IPS DF 4.7 (cell line): ENCODE results near the gene PEX1.
"Not testable (repeated sequence)": the region's sequence is repeated elsewhere in the genome, so short reads cannot be mapped to it uniquely, and the experiment has no call there.

Experiments
- DNase-seq: peaks from one replicate; pipeline ENCODE4 v3.0.0-alpha.2; 2013; ENCODE audit warnings: low spot score; ENCODE audit errors: extremely low read depth

The PEX1 gene

GRCh38 chr7:92528188-92528957 is at the start of gene PEX1, which contains the start of gene RBM48:
Gene PEX1 (minus strand): TSS chr7:92528520. CDS start chr7:92528435, 85 bp downstream.
Gene RBM48 (plus strand): TSS chr7:92528795. CDS start chr7:92528814, 19 bp downstream.
- DNase-seq = peak; percentile 97

DNA sequence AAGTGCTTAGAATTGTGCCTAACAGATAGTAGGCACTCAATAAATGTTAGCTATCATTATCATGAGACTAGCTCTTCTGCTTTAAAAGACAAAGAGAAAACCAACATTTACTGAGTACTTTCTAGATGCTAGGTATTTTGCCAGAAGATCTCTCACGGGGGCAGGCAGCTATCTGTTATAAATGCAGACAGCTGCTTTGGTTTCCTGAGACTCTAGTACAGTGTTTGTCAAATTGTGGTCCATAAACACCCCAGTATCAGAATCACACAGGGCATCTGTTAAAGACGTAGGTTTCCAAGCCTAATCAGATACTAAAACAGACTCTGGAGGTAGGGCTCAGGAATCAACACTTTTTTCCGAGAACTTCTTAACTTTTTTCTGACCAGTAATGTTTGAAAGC is 48.0 kb upstream of the PEX1 start:
- no peak for DNase-seq

- no peak for DNase-seq
Measured at GRCh38 chr7:92569137-92569536, 40.8 kb upstream of the PEX1 start.

GRCh38 chr7:92567460-92567859 is 39.1 kb upstream of the PEX1 start:
- DNase-seq = no peak

DNA sequence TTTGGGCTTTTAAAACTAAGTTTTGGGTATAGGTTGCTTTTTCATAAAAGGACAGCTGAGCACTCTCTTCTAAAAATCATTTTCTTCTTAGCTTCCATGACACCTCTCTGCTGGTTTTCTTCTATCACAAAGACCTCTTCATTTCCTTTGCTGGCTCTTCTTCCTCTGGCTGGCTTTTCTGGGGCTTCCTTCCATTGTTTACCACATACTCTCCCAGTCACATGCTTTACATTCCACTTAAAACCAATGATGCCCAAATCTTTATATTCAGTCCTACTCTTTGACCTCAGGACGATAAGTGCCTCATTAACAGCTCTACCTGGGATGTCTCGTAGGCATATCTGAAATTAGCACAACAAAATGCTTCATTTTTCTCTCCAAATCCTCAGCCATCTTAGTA is 35.0 kb upstream of the PEX1 start:
- no peak for DNase-seq

GRCh38 chr7:92560602-92561001 is 32.3 kb upstream of the PEX1 start:
- no peak for DNase-seq

GRCh38 chr7:92557808-92558362 is 29.6 kb upstream of the PEX1 start:
- DNase-seq = no peak

- no peak for DNase-seq
Measured at GRCh38 chr7:92557249-92557648, 28.9 kb upstream of the PEX1 start.

GRCh38 chr7:92550194-92550593 is 21.9 kb upstream of the PEX1 start:
- no peak for DNase-seq

GRCh38 chr7:92547579-92547978 is 19.3 kb upstream of the PEX1 start:
- no peak for DNase-seq

DNA sequence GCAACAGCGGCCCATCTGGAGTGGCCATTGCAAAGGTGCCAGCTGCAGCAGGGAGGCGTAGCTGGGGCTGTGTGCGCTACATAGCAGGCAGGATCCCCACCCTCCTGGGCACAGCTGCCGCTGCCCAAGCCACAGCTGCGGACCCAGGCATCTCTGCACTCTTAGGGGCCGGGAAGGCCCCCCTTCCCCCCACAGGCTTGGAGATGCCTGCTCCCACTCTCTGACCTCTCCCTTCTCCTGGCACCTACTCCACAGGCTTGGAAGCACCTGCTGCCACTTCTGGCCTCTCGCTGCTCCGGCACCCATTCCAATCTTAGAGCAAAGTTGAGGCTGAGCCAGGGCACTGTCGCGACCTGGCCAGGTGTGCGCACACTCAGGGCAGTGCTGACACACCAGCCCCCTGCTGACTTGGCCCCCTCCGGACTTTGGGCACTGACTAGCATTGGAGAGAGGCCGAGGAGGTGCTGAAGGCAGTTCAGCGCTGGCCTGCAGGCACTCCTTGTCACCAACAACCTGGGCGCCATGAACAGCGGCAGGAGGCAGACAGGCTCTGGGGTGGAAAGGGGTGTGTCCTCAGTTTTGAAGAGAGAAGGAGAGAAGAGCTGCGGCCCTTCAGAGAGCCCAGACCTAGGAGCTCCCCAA is 18.7 kb upstream of the PEX1 start:
- no peak for DNase-seq

DNA sequence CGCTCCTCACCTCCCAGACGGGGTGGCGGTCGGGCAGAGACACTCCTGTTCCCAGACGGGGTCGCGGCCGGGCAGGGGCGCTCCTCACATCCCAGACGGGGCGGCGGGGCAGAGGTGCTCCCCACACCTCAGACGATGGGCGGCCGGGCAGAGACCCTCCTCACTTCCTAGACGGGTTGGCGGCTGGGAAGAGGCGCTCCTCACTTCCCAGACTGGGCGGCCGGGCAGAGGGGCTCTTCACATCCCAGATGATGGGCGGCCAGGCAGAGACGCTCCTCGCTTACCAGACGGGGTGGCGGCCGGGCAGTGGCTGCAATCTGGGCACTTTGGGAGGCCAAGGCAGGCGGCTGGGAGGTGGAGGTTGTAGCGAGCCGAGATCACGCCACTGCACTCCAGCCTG is 16.8 kb upstream of the PEX1 start:
- DNase-seq = not testable (repeated sequence)

DNA sequence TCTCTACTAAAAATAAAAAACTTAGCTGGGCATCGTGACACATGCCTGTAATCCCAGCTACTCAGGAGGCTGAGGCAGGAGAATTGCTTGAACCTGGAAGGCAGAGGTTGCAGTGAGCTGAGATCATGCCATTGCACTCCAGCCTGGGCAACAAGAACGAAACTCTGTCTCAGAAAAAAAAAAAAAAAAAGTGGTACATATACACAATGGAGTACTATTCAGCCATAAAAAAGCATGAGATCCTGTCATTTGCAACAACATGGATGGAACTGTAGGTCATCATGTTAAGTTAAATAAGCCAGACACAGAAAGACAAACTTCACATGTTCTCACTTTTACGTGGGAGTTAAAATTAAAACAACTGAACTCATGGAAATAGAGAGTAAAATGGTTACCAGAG is 15.2 kb upstream of the PEX1 start:
- DNase-seq = not testable (repeated sequence)

DNA sequence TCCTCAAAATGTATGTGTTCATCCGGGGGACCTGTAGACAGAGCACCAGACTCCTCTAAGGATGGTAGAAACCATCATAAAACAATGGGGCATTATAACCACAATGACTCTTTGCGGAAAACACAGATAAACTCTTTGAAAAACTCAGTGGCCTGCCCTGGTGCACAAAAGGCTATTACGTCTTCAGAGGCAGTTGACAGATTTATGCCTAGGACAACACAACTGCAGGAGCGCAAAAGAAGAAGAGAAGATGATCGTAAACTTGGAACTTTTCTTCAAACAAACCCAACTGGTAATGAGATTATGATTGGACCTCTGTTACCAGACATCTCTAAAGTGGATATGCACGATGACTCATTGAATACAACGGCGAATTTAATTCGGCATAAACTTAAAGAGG is 6.3 kb upstream of the PEX1 start:
- DNase-seq = no peak

GRCh38 chr7:92528958-92529264 is 591 bp upstream of the PEX1 start:
- DNase-seq = no peak

GRCh38 chr7:92527300-92528187 is 776 bp downstream of the PEX1 start:
- no peak for DNase-seq

GRCh38 chr7:92523110-92523509 is 5.2 kb downstream of the PEX1 start:
- no peak for DNase-seq

DNA sequence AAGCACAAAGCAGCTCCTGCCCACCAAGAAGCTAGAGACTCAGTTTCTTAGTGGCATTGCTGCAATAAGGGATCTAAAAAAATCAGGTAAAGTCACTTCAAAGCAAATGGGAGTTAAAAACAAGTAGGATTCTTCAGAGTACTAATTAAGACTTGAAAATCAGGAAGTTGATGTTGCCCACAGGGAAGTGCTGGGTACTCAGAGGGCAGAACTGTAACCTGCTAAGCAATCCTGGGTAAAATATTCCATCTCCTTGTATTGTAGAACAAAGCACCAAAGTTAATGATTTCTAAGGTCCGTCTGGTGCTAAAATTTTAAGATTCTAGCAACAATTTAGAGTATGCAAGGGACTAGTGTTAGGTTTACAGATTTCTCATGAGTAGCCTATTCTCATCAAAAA is 8.3 kb downstream of the PEX1 start:
- no peak for DNase-seq

GRCh38 chr7:92517631-92518030 is 10.7 kb downstream of the PEX1 start:
- no peak for DNase-seq

DNA sequence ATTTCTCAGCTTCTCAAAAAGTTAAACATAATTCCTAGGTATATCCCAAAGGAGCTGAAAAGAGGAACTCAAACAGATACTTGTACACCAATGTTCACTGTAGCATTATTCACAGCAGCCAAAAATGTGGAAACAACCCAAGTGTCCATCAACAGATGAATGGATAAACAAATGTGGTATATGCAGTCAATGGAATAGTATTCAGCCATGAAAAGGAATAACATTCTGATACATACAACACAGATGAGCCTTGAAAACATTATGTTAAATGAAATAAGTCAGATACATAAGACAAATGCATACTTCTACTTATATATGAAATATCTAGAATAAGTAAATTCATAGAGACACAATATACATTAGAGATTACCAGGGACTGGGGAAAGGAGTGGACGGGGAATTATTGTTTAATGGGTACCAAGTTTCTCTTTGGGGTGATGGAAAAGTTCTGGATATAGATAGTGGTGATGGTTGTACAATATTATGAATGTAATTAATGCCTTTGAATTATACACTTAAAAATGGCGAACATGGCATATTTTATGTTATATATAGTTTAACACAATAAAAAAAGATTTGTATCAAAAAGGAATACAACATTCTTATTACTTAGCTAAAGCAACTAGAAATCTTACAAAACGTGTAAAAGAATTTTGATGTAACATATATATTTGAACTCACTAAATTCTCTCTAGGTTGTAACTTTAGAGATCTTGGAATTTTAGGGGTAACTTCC is 15.0 kb downstream of the PEX1 start:
- no peak for DNase-seq

- DNase-seq = no peak
Measured at GRCh38 chr7:92508946-92509345, 19.4 kb downstream of the PEX1 start.
